Activated CD4-positive, alpha-beta T cell treated with anti-CD3 and anti-CD28 coated beads for 24 hours (primary cell): ENCODE results near the gene TUBB2B.
"Not testable (repeated sequence)": the region's sequence is repeated elsewhere in the genome, so short reads cannot be mapped to it uniquely, and the experiment has no call there.

Source experiments
- DNase-seq, 2 donors: peaks; one replicate each; pipeline ENCODE4 v3.0.0-alpha.2; 2020; ENCODE audit warnings: low read depth in 2 of 2

TUBB2B gene

DNA sequence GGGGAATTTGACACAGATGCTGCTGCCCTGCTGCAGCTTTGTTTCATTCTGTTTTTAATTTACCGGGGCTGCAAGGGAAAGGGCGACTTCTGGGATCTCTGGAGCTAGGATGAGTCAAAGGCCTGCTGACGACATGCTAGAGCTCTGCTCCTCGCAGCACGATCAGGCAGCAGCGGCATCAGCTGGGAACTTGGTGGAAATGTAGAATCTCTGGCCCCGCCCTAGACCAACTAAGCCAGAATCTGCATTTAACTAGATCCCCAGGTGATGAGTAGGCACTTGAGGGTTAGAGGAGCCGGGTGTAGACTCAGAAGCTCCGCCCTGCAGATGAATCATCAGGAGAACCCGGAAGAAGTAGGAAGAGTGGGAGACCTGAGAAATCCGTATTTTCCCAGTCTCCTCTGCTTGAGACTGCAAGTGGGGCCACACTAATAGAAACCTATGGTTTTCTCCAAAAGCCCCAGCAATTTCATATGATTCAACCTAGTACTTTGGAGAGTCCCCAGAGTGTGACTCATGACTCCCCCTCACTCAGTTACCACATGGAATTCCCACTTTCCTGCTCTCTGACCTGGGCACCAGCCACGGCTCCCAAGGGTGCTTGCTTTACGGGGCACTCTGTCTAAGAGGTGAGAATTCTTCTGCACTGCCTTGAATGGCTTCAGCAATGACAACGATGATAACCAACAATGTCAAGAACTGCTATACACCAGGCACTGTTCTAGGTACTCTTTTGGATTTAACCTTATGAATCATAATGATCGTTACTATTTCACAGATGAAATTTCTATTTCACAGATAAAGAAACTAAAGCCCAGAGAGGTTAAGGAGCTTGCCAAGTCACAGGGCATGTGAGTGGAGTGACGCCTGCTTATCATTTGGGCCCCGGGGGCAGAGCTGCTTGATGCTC, 18.1 kb downstream of the TUBB2B start:
- DNase-seq = peak; percentile 52 to 59

DNA sequence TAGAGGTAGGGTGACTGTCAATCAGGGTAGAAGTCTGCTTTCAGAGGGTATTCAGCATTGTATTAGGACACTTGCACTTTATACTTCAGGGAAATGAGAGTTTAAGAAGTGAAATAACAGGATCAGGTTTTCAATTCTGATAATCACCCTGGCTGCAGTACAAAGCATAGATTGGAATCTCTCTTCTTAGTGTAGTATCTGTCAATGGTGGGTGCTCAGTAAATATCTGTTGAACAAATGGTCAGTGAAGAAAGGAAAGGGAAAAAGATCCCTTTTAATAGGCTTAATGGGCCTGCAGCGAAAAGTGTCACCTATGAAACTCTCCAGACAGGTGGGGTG, 18.7 kb downstream of the TUBB2B start:
- DNase-seq = no peak

DNA sequence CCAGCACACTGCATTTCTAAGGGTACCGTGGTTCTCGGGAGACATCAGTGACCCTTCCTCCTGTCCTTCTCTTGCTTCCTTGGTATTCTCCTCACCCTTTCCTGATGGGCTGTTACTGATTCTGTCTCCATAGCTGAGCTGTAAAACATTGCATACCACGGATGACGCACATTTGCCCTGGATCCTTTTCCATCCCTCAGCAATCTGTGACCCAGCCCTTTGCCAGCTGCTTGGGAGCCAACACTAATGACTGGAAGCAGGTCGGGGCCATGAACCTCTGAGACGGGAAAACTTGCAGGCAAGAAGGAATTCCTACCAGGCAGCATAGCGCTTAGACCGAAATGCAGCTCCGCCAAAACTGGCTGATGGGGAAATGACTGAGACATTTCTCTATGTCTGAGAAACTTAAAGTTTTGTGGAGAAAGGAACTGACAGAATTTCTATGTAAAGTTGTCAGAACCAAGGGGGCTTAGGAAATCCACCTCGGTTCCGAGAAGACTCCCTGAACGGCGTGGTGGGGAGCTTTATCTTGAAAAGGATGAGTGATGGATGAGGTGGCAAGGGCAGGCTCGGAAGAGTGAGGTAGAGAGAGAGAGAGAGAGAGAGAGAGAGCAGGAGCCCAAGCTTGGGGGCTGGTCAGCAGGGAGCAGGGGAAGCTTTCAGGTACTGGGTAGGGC, 19.2 kb downstream of the TUBB2B start:
- DNase-seq = no peak

DNA sequence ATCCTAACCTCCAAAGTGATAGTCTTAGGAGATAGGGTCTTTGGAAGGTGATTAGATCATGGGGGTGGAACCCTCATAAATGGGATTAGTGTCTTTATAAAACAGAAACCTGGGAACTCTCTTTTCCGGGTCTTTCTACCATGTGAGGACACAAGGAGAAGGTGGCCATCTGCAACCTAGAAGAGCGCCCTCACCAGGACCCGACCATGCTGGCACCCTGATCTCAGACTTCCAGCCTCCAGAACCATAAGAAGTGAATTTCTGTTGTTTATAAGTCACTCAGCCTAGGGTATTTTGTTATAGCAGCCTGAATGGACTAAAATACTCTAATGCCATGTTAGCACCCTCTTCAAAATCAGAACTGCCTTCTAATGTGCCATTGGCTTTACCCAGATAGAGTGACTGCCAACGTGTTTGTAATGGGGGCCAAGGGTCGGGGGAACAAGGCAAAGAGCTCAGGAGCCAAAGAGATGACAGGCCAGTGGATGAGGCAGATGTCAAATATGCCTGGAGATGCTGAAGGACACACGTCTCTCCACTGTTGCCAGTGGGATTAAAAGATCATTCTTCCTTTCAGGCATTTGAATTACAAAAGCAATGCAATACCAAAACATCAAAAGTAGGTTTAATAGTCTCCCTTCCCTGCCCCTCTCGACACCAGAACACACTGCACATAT, 21.0 kb downstream of the TUBB2B start:
- DNase-seq = no peak

DNA sequence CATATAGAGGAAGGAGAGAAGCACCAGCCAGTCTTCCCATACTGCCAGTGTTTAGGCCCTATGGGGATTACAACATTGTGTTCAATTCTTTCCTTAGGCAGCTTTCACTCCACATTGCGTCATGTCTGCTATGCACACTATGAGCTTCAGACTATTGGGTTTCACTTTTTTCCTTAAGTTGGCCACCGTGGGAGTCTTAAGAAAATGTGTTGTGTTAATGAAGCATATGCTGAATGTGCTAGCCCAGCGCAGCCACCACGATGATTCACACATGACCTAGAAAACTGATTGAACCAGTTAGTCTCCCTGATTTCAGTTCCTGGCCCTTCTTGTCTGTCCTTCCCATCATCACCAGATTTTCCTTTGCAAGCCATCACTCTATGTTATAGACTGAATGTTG, 21.5 kb downstream of the TUBB2B start:
- no peak for DNase-seq

DNA sequence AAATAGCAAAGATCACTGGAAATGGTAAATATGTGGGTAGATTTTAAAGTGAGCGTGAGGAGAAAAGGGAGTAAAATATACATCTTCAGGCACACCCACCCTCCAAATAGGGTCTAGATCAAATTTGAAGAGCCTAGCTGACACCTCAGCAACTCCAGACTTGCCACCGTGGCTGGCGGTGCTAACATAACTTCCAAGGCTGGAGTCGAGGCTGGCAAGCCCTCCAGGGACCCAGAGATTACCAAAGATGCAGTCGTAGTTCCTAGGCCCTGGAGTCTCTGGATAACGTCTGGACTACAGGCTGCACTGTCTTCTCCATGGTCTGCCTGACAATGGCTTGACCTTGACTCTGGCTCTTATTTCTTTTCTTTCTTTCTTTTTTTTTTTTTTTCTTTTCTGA, 22.5 kb downstream of the TUBB2B start:
- DNase-seq = no peak

DNA sequence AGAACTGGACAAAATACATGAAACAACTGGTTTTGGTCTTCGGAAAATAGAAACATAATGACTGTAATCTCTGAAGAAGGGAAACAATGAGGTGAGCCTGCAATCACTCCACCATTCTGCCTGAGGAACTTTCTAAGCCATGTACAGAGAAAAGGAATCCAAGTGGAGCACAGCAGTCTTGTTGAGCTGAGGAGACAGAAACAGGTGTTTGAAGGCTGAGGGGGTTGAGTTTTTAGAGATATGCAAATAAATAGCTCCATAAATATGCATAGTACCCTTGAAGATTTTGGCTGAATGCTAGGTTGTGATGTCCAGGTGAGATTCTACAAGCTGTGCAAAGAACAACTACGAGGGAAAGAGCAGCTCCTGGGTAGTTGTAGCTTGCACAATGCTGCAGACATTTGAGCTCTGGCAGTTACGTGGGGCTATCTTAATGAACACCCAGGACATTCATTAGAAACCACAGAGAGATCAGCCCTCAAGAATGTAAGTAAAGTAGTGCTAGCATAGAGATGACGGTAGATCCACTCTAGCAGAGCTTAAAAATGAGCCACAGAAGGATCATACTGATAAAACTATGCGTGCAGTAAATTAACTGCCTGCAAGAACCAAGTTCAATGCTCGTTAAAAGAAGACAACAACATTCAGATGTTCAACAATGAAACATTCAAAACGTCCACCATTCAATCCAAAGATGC, 24.3 kb downstream of the TUBB2B start:
- DNase-seq = no peak

DNA sequence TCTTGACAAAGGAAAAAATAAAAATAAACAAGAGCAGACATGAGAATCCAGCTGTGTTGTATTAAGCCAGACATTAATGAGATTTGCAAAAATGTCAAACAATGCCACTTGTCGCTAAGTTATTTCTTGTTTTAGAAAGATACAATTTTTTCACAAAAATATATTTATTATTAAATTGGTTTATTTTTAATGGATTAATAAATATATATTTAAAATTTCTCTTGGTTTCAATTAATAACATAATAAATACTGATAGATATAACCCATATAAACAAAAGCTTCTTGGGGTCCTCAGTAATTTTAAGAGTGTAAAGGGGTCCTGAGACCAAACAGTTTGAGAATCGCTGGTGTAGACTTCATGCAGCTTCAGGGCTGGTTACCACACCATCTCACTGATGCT, 26.1 kb downstream of the TUBB2B start:
- no peak for DNase-seq

DNA sequence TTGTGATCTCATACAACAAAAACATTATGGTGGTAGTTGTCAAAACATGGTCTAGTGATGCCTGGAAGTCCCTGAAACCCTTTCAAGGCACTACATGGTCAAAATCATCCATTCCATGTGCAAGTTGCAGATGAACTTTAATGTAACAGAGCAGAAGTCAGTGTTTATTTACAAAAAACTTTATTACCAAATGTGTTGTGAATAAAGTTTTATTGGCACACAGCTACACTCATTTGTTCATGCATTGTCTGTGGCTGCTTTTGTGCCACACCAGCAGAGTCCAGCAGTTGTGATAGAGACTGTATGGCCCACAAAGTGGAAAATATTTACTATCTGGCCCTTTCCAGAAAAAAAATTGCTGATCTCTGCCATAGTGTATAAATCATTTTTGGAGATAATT, 26.8 kb downstream of the TUBB2B start:
- DNase-seq = no peak

DNA sequence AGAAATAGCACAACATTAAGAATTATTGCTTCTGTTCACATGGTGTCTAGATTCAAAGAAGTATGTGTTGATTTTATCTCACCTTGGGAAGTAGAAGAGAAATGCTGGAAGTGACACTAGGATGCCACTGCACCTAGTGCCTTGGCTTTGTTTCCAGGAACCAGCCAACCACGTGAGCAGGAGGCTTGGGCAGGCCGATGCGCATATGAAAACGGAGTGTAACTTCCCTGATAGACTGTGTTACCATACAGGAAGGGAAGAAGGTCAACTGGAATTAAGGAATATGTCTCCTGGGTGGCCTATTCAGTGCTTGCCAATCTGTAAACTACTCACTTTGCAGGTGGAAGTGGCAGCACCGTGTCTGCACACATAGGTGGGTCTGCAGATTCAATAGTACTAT, 28.1 kb downstream of the TUBB2B start:
- no peak for DNase-seq

DNA sequence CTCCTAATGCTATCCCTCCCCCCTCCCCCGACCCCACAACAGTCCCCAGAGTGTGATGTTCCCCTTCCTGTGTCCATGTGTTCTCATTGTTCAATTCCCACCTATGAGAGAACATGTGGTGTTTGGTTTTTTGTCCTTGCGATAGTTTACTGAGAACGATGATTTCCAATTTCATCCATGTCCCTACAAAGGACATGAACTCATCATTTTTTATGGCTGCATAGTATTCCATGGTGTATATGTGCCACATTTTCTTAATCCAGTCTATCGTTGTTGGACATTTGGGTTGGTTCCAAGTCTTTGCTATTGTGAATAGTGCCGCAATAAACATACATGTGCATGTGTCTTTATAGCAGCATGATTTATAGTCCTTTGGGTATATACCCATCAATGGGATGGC, 29.7 kb downstream of the TUBB2B start:
- not testable (repeated sequence) for DNase-seq

DNA sequence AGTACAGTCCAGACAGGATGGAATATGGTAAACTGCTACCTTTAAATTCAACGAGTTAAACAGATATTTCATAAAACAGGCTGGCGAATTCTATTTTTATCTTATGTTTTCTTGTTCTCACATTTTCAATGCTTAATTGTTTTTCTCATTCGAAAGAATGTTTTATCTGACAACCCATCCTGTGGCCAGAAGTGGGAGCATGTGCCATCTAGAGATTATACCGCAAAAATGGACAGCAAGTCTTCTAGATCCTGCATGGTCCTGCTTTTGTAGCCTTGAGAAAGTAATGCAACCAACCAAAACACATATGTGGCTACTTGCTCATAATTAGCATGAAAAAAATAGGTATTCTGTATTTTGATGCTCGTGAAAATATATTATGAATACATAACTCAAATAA, 30.7 kb downstream of the TUBB2B start:
- no peak for DNase-seq

DNA sequence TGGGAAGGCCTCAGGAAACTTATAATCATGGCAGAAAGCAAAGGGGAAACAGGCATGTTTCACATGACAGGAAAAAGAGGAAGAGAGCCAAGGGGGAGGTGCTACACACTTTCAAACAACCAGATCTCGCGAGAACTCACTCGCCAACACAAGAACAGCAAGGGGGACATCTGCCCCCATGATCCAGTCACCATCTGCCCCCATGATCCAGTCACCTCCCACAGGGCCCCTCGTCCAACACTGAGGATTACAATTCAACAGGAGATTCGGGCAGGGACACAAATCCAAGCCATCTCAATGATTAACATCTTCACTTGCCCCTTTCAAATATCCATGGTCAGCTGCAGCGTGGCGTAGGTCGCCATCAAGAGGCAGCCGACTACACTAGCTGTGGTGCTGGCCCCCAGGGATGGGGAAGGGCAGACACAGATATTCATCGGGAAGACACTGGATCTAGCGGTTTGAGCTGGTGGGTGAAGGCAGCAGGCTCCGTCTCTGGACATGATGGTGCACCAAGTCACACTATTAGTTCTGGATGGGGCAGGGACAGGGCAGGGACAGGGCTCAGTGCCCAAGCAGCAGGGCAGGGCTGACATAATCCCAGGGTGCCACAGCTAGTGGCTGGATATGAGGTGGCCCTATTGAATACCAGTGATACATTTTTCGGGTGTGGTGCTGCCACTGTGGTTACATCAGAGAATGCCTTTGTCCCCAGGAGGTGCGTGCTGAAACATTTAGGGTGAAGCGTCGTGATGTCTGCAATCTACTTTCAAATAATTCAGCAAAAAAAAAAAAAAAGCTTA, 31.6 kb downstream of the TUBB2B start:
- no peak for DNase-seq

DNA sequence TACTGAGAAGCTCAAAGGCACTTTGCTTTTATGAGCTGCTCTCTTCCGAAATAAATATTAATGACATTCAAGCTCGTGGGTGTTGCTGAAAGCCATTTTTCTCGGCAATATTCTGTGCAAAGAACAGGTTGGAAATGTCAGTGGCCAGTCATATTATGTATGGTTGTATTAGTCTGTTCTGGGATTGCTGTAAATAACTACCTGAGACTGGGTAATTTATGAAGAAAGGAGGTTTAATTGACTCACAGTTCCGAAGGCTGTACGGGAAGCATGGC, 32.1 kb downstream of the TUBB2B start:
- no peak for DNase-seq

DNA sequence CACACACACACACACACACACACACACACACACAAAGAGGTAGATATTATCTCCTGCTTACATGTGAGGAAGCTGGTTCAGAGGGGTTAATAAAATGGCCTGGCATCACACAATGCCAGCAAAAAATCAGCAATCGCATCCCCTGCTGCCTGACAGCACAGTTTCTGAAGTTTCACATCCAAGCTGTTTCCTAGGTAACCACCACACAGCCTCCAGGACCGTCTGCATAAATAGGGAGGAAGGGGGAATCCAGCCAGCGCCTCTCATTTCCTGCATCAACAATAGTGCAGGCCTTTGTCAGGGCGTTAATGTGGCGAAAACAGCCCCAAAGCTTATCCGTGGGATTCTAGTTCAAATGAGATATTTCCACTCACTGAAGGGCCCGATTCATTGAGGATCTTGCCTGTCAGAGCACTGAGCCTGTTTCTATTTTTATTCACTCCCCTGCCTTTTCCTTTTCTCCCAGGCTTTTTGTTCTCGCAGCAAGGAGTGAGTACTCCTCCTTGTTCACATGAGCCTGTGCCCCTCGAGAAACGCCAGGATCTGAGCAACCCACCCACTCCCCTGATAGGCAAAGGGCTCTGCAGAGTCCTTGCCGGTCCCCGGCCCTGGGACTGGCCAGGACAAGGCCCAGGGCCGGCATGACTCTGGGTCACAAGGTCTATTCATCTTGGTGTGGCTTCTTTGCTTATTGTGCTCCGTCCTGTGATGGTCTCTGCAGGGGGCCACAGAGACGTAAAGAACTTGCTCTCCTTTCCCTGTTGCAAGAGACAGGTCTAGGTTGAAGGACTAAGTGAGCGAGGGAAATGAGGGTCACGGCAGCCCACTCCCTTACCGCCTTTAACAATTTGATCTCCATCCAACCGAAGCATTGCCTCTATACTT, 32.7 kb downstream of the TUBB2B start:
- DNase-seq = no peak

DNA sequence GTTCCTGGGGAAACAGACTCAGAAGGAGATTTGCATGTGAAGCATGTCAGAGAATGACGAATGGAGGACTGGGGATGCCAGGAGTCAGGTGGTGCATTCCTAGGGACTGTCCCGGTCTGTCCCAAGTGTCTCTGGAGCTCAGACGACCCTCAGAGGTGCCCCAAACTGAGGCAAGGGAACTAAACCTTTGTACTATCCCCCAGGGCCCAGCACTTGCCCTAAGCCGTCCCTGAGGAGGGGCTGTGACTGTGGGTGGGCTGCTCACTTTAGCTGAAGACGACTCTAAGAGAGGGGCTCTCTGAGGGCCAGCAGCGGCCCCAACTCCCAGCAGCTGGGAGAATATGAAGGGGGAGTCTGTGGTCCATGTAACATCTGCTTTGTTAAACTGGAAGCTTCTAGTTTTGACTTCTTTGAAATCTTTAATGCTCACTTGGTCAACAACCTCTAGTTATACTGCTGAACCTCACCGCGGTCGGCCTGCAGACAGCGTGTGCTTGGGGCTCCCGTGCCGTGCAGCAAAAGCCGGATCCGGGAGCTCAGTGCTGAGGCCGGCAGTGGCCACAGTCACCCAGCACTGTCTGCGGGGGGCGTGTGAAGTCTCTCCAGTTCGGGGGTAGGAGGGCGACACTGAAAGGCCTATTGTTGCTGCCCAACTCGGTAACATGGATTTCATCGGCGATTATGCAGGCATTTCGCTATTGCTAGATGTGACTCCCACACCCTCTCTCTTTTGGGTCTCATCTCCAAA, 34.2 kb downstream of the TUBB2B start:
- DNase-seq = no peak

DNA sequence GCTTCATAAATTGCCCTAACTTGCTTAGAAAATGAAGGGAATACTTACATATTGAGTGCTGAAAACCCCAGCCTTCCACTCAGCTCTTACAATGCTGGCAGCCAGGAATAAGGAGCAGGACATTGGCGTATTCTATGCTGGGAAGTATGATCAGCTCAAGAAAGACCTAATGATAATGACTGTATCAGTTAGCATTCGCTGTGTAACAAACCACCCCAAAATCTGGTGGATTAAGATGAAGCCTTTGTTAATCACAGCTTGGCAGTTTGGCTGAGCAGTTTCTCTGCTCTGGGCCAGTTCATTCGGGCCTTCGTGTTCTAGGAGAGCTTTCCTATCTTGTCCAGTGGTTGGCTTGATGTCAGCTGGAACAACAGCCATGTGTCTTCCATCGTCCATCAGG, 36.7 kb downstream of the TUBB2B start:
- DNase-seq = no peak

DNA sequence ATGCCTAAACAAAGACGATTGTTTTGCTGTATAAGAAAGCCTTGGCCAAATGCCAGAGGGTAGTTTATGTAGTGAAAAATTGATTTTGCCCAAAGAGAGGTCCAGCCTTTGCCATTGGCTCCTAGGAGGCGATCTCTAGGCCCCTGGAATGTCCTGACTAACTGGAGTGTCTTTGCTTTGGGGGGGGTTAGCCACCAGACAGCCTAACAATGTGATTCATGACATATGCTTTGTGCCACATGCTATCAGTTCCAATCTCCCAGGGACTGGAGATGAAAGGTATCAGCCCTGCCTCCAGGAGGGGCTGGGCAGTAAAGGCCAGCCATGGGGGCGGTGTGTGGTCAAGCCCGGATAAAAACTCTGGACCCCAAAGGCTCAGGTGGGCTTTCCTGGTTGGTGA, 37.4 kb downstream of the TUBB2B start:
- DNase-seq = no peak

DNA sequence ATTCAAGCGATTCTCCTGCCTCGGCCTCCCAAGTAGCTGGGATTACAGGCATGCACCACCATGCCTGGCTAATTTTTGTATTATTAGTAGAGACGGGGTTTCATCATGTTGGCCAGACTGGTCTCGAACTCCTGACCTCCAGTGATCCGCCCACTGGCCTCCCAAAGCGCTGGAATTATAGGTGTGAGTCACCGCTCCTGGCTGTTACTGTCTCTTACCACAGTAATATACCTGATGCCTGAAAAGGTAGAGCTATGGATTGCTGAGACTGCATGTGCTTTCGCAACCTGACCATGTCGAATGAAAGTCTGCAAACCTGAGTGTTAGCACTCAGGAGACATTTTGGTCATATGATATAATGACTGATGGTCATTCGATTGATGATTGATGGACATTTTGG, 38.3 kb downstream of the TUBB2B start:
- DNase-seq = not testable (repeated sequence)

DNA sequence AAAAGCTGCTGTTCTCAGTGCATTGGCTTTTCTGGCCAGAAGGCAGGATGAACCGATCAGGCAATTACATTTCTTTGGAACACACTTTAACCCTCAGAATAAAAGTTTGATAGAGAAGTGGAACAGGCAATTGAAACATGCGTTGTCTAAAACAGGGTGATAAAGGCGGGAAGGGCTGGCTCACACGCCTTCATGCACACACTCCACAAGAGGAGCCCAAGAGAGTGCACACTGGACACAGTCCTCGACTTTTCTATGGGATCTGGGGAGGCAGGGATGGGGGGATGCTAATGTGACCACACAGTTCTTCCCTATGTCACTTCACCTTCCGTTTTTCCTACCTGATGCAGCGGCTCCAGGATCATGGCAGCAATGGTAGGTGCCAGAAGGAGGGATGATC, 39.2 kb downstream of the TUBB2B start:
- DNase-seq = no peak
